GM12892 (cell line): ENCODE data around the gene SYT3. TPM values are rescaled to one million over a fixed set of nuclear protein-coding genes. Genes with fewer than 3 reads are reported as not detected.
A peak's percentile ranks its signal among the peaks of the same experiment; 100 is the strongest.

Source experiments
- DNase-seq: peaks from one replicate; pipeline ENCODE4 v3.0.0; 2011; ENCODE audit not compliant: insufficient read length
- FAIRE-seq: peaks from 2 replicates; lab custom pipeline; 2011; peaks lifted over from hg19 to GRCh38; lab: Jason Lieb, UNC
- POLR2A ChIP-seq: IDR thresholded peaks from 2 replicates; pipeline ENCODE4 v1.6.1; 2011; ENCODE audit warnings: low read depth, low read length, control low read depth
- POLR2AphosphoS5 ChIP-seq: IDR thresholded peaks from 2 replicates; pipeline ENCODE4 v1.6.1; 2011; ENCODE audit warnings: low read depth, low read length, control low read depth
- TAF1 ChIP-seq: IDR thresholded peaks from 2 replicates; pipeline ENCODE4 v1.6.1; 2011; ENCODE audit warnings: low read depth, mild to moderate bottlenecking, control low read depth, low read length, borderline replicate concordance
- polyA plus RNA-seq: library from polyadenylated mRNA; unstranded; fragments of >200 nt; gene quantifications from one replicate; pipeline ENCODE4 v1.2.1, GENCODE V29; 2012; ENCODE audit warnings: missing spikeins, inconsistent platforms; ENCODE audit not compliant: missing spikeins

Gene SYT3
- not detected for polyA plus RNA-seq

GRCh38 chr19:50639121-50640112 is at the start of gene SYT3:
TSS of gene SYT3 (minus strand) at chr19:50639881. CDS start at chr19:50637411, 2,470 bp downstream.
- DNase-seq (no peak), FAIRE-seq (no peak)
- TF ChIP-seq POLR2A (no peak), TAF1 (no peak), POLR2AphosphoS5 (no peak)

GRCh38 chr19:50688766-50689165 is 49.1 kb upstream of the SYT3 start:
- TF ChIP-seq POLR2AphosphoS5 (no peak), TAF1 (no peak), POLR2A (no peak)
- FAIRE-seq = no peak
- DNase-seq = no peak

GRCh38 chr19:50686310-50687032 is 46.8 kb upstream of the SYT3 start:
- TF ChIP-seq POLR2A (no peak), TAF1 (no peak), POLR2AphosphoS5 (no peak)
- DNase-seq (no peak), FAIRE-seq (no peak)

GRCh38 chr19:50679177-50680125 is 39.8 kb upstream of the SYT3 start:
- TF ChIP-seq TAF1 = no peak
- no peak for TF ChIP-seq POLR2A
- no peak for TF ChIP-seq POLR2AphosphoS5
- DNase-seq (peak; percentile 94), FAIRE-seq (peak; percentile 90)

GRCh38 chr19:50678323-50678722 is 38.6 kb upstream of the SYT3 start:
- TF ChIP-seq POLR2AphosphoS5 (no peak), TAF1 (no peak)
- FAIRE-seq = no peak

GRCh38 chr19:50677636-50678035 is 38.0 kb upstream of the SYT3 start:
- TF ChIP-seq TAF1 = no peak
- no peak for TF ChIP-seq POLR2AphosphoS5
- no peak for TF ChIP-seq POLR2A
- FAIRE-seq = no peak
- no peak for DNase-seq

More at GRCh38 chr19:50678323-50678722, 38.6 kb upstream of the SYT3 start:
- no peak for DNase-seq

- FAIRE-seq = no peak
- no peak for DNase-seq
- TF ChIP-seq POLR2A (no peak), TAF1 (no peak), POLR2AphosphoS5 (no peak)
These were observed 37.0 kb upstream of the SYT3 start for GRCh38 chr19:50676625-50677197.

GRCh38 chr19:50673118-50673517 is 33.4 kb upstream of the SYT3 start:
- TF ChIP-seq POLR2A = no peak
- no peak for TF ChIP-seq POLR2AphosphoS5
- no peak for TF ChIP-seq TAF1
- DNase-seq = no peak
- no peak for FAIRE-seq

- FAIRE-seq (no peak), DNase-seq (no peak)
- TF ChIP-seq POLR2AphosphoS5 (no peak), POLR2A (no peak), TAF1 (no peak)
These were observed 30.4 kb upstream of the SYT3 start for GRCh38 chr19:50670102-50670380.

- FAIRE-seq = no peak
- no peak for DNase-seq
- TF ChIP-seq POLR2A = no peak
- no peak for TF ChIP-seq POLR2AphosphoS5
- no peak for TF ChIP-seq TAF1
These were observed 29.8 kb upstream of the SYT3 start for GRCh38 chr19:50669302-50670101.

GRCh38 chr19:50668879-50669278 is 29.2 kb upstream of the SYT3 start:
- FAIRE-seq = no peak
- DNase-seq = no peak

More at GRCh38 chr19:50668879-50669278, 29.2 kb upstream of the SYT3 start:
- TF ChIP-seq POLR2A (no peak), TAF1 (no peak), POLR2AphosphoS5 (no peak)
